ENCODE results near the gene GPR139. TPM values are rescaled to one million over a fixed set of nuclear protein-coding genes. Genes with fewer than 3 reads are reported as not detected.
A peak's percentile ranks its signal among the peaks of the same experiment; 100 is the strongest.

Gene GPR139
- total and polyA plus RNA-seq, 2 donors from 2014 or later = not detected

GRCh38 chr16:20075243-20075642 lies 1.6 kb upstream of the GPR139 start:
- no peak overlapping the region for H3K27ac ChIP-seq (ENCODE audit: low read depth in 2 of 2, low read length in 2 of 2)
- H3K9me3 ChIP-seq (ENCODE audit: control insufficient read depth in 2 of 3, insufficient read depth in 1 of 3, low read length in 3 of 3) = no peaks in the 10 kb centered on the region
- peaks cover 6% of the 10 kb centered on the region for H3K27me3 ChIP-seq (ENCODE audit: control insufficient read depth, insufficient read depth, low read length)
- TF ChIP-seq CTCF (IDR thresholded peaks at IDR 0.05; ENCODE audit: borderline replicate concordance, extremely low read depth, insufficient read depth) = no peak
- no peak for DNase-seq
- no peaks in the 10 kb centered on the region for H3K36me3 ChIP-seq (ENCODE audit: control insufficient read depth in 2 of 3, insufficient read depth in 3 of 3, low read length in 3 of 3)
- no peak for FAIRE-seq
- no peak overlapping the region for H3K4me3 ChIP-seq (ENCODE audit: low read length in 3 of 3)
- no peak overlapping the region for H3K9ac ChIP-seq (ENCODE audit: low read length in 3 of 3)
- intact Hi-C loops (cut with DNase I) = no loop called here
- no peaks in the 10 kb centered on the region for H3K4me1 ChIP-seq (ENCODE audit: control insufficient read depth in 2 of 3, insufficient read depth in 2 of 3, low read depth in 1 of 3, low read length in 3 of 3)

- no peak overlapping the region for H3K9ac ChIP-seq (ENCODE audit: low read length in 3 of 3)
- H3K36me3 ChIP-seq (ENCODE audit: control insufficient read depth in 2 of 3, insufficient read depth in 3 of 3, low read length in 3 of 3) = no peaks in the 10 kb centered on the region
- intact Hi-C loops (cut with DNase I) = no loop called here
- peaks cover 6% of the 10 kb centered on the region for H3K27me3 ChIP-seq (ENCODE audit: control insufficient read depth, insufficient read depth, low read length)
- H3K27ac ChIP-seq (ENCODE audit: low read depth in 2 of 2, low read length in 2 of 2) = no peak overlapping the region
- H3K4me1 ChIP-seq (ENCODE audit: control insufficient read depth in 2 of 3, insufficient read depth in 2 of 3, low read depth in 1 of 3, low read length in 3 of 3) = no peaks in the 10 kb centered on the region
- DNase-seq = peak in 1 of 5 donors; percentile 1
- H3K9me3 ChIP-seq (ENCODE audit: control insufficient read depth in 2 of 3, insufficient read depth in 1 of 3, low read length in 3 of 3) = no peaks in the 10 kb centered on the region
- no peak overlapping the region for H3K4me3 ChIP-seq (ENCODE audit: low read length in 3 of 3)
- FAIRE-seq = no peak
- TF ChIP-seq CTCF (IDR thresholded peaks at IDR 0.05; ENCODE audit: borderline replicate concordance, extremely low read depth, insufficient read depth) = no peak
These were observed 655 bp upstream of the GPR139 start for GRCh38 chr16:20074099-20074991.

GRCh38 chr16:20072874-20073202 lies 852 bp downstream of the GPR139 start:
- H3K9ac ChIP-seq (ENCODE audit: low read length in 3 of 3) = no peak overlapping the region
- H3K27me3 ChIP-seq (ENCODE audit: control insufficient read depth, insufficient read depth, low read length) = peaks cover 6% of the 10 kb centered on the region
- H3K9me3 ChIP-seq (ENCODE audit: control insufficient read depth in 2 of 3, insufficient read depth in 1 of 3, low read length in 3 of 3) = no peaks in the 10 kb centered on the region
- DNase-seq = no peak
- H3K27ac ChIP-seq (ENCODE audit: low read depth in 2 of 2, low read length in 2 of 2) = no peak overlapping the region
- H3K36me3 ChIP-seq (ENCODE audit: control insufficient read depth in 2 of 3, insufficient read depth in 3 of 3, low read length in 3 of 3) = no peaks in the 10 kb centered on the region
- H3K4me1 ChIP-seq (ENCODE audit: control insufficient read depth in 2 of 3, insufficient read depth in 2 of 3, low read depth in 1 of 3, low read length in 3 of 3) = no peaks in the 10 kb centered on the region
- TF ChIP-seq CTCF (IDR thresholded peaks at IDR 0.05; ENCODE audit: borderline replicate concordance, extremely low read depth, insufficient read depth) = no peak
- intact Hi-C loops (cut with DNase I) = no loop called here
- no peak for FAIRE-seq
- H3K4me3 ChIP-seq (ENCODE audit: low read length in 3 of 3) = no peak overlapping the region
